Testis (tissue), 2 donors: Measurements from ENCODE around the gene TGM5.

Source experiments
- POLR2A ChIP-seq: fragments of 450-650 bp; IDR thresholded peaks from one replicate; pipeline ENCODE4 v1.6.1; 2017; ENCODE audit warnings: antibody characterized with exemption, mild to moderate bottlenecking, moderate library complexity
- TF ChIP-seq, protein P1 (sequence below), 3 experiments: fragments of 450-650 bp in 2 of 3; fragments of 200-600 bp in 1 of 3; sonication (generic) in 1 of 3; IDR thresholded peaks; one replicate each; pipeline ENCODE4 v1.5.1; 2016 to 2019; ENCODE audit warnings: antibody characterized with exemption in 3 of 3, mild to moderate bottlenecking in 2 of 3, moderate library complexity in 1 of 3

DNA sequence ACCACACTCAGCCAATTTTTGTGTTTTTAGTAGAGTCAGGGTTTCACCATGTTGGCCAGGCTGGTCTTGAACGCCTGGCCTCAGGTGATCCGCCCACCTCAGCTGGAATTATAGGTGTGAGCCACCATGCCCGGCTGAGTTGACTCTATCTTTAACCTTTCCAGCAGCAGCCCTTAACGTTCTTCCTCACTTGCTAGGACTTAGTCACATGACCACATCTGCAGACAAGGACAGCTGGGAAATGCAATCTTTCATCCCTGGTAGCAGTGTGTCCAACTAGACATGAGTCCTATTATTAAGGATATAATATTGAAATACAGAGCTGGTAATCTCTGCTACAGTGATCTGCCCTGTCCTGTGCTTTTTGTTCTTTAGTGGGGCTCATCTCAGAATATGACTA lies 45.6 kb upstream of the TGM5 start:
- TF ChIP-seq, protein P1, sequence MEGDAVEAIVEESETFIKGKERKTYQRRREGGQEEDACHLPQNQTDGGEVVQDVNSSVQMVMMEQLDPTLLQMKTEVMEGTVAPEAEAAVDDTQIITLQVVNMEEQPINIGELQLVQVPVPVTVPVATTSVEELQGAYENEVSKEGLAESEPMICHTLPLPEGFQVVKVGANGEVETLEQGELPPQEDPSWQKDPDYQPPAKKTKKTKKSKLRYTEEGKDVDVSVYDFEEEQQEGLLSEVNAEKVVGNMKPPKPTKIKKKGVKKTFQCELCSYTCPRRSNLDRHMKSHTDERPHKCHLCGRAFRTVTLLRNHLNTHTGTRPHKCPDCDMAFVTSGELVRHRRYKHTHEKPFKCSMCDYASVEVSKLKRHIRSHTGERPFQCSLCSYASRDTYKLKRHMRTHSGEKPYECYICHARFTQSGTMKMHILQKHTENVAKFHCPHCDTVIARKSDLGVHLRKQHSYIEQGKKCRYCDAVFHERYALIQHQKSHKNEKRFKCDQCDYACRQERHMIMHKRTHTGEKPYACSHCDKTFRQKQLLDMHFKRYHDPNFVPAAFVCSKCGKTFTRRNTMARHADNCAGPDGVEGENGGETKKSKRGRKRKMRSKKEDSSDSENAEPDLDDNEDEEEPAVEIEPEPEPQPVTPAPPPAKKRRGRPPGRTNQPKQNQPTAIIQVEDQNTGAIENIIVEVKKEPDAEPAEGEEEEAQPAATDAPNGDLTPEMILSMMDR (IDR thresholded peaks at IDR 0.05) = no peak
- no peak for TF ChIP-seq POLR2A
